H1 (cell line): Measurements from ENCODE around the gene RAD51B. TPM values are rescaled to one million over a fixed set of nuclear protein-coding genes. Genes with fewer than 3 reads are reported as not detected.

Experiments used
- CTCF ChIA-PET: fragments of 300-600 bp; sonication (Branson Sonifier 250); formaldehyde crosslinking; loops from one replicate; lab custom pipeline; 2021; ENCODE audit not compliant: partially characterized antibody; lab: Charles Lee
- POLR2A ChIA-PET: fragments of 300-600 bp; sonication (Branson Sonifier 250); formaldehyde crosslinking; loops from one replicate; lab custom pipeline; 2021; ENCODE audit warnings: inconsistent platforms; ENCODE audit not compliant: partially characterized antibody; lab: Charles Lee
- DNase-seq, 2 experiments: peaks; one replicate each; pipeline versions ENCODE4 v3.0.0 to v3.0.0-alpha.2; 2010 to 2022; ENCODE audit warnings: low spot score in 2 of 2, low read depth in 1 of 2, mixed read lengths in 1 of 2
- FAIRE-seq: peaks from 2 replicates; lab custom pipeline; 2011; peaks lifted over from hg19 to GRCh38; lab: Jason Lieb, UNC
- H2AFZ ChIP-seq: 2 replicates; pipeline ENCODE4 v1.8.1; 2012; ENCODE audit warnings: low read length, inconsistent platforms
- H2AK5ac ChIP-seq: 2 replicates; pipeline ENCODE4 v1.6.1; 2013; ENCODE audit warnings: low read depth, low read length
- H2BK120ac ChIP-seq: replicated peaks from 2 replicates; pipeline ENCODE3; 2013; ENCODE audit warnings: low read depth, low read length, inconsistent platforms
- H2BK12ac ChIP-seq: 2 replicates; pipeline ENCODE4 v1.6.1; 2013; ENCODE audit warnings: low read depth, low read length
- H2BK15ac ChIP-seq: 2 replicates; pipeline ENCODE4 v1.6.1; 2013; ENCODE audit warnings: low read length
- H2BK20ac ChIP-seq: 2 replicates; pipeline ENCODE4 v1.6.1; 2013; ENCODE audit warnings: low read length
- H2BK5ac ChIP-seq: 2 replicates; pipeline ENCODE4 v1.6.1; 2013; ENCODE audit warnings: low read depth, low read length
- H3K14ac ChIP-seq: 2 replicates; pipeline ENCODE4 v1.6.1; 2013; ENCODE audit warnings: inconsistent platforms; ENCODE audit not compliant: insufficient read length
- H3K18ac ChIP-seq: 2 replicates; pipeline ENCODE4 v1.6.1; 2013; ENCODE audit warnings: low read length; ENCODE audit errors: extremely low read depth
- H3K23ac ChIP-seq: 2 replicates; pipeline ENCODE4 v1.6.1; 2013; ENCODE audit warnings: inconsistent platforms; ENCODE audit not compliant: insufficient read length
- H3K23me2 ChIP-seq: 2 replicates; pipeline ENCODE4 v1.6.1; 2013; ENCODE audit warnings: low read depth, low read length
- H3K27ac ChIP-seq: 2 replicates; pipeline ENCODE4 v1.6.1; 2011; ENCODE audit warnings: low read depth, low read length, inconsistent platforms
- H3K27me3 ChIP-seq, 4 experiments: replicated peaks in 1 of 4; 1 replicate in 1 of 4; 2 replicates in 3 of 4; pipeline versions ENCODE4 v1.6.1 to v1.8.1; 2011 to 2013; ENCODE audit warnings: low read length in 3 of 4, mild to moderate bottlenecking in 3 of 4, inconsistent platforms in 2 of 4, mixed read lengths in 2 of 4, moderate library complexity in 1 of 4; ENCODE audit not compliant: control insufficient read depth in 3 of 4, insufficient read depth in 3 of 4; ENCODE audit errors: extremely low read depth in 1 of 4
- H3K36me3 ChIP-seq, 4 experiments: 2 replicates each; pipeline versions ENCODE4 v1.6.1 to v1.8.1; 2011 to 2013; ENCODE audit warnings: mild to moderate bottlenecking in 4 of 4, low read length in 3 of 4, moderate library complexity in 2 of 4, control low read depth in 1 of 4, inconsistent platforms in 1 of 4; ENCODE audit not compliant: insufficient read depth in 4 of 4, control insufficient read depth in 2 of 4
- H3K4ac ChIP-seq: replicated peaks from 2 replicates; pipeline ENCODE3; 2013; ENCODE audit warnings: low read length, low read depth, mixed read lengths, inconsistent platforms; ENCODE audit not compliant: insufficient read length
- H3K4me1 ChIP-seq, 4 experiments: replicated peaks in 1 of 4; 1 replicate in 1 of 4; 2 replicates in 3 of 4; pipeline versions ENCODE4 v1.6.1 to v1.8.1; 2011 to 2013; ENCODE audit warnings: low read length in 3 of 4, inconsistent platforms in 2 of 4, mixed read lengths in 1 of 4; ENCODE audit not compliant: insufficient read depth in 4 of 4, control insufficient read depth in 3 of 4
- H3K4me2 ChIP-seq, 2 experiments: 2 replicates each; pipeline versions ENCODE4 v1.6.1 to v1.8.1; 2011 to 2013; ENCODE audit warnings: low read depth in 2 of 2, low read length in 2 of 2, control low read depth in 1 of 2, inconsistent platforms in 1 of 2, mild to moderate bottlenecking in 1 of 2; ENCODE audit not compliant: insufficient read depth in 1 of 2
- H3K4me3 ChIP-seq, 4 experiments: fragments of 200-600, 300-600 bp in 1 of 4; sonication (generic), shearing (Covaris generic), sonication (Bioruptor Twin) in 1 of 4; 2 replicates each; pipeline versions ENCODE4 v1.5.1 to v1.8.1; 2011 to 2016; ENCODE audit warnings: low read length in 4 of 4, low read depth in 3 of 4, control low read depth in 2 of 4, inconsistent platforms in 2 of 4, mild to moderate bottlenecking in 2 of 4, mixed read lengths in 1 of 4, moderate library complexity in 1 of 4; ENCODE audit not compliant: insufficient read depth in 2 of 4; ENCODE audit errors: extremely low read depth in 1 of 4
- H3K56ac ChIP-seq: replicated peaks from 2 replicates; pipeline ENCODE3; 2013; ENCODE audit warnings: low read depth, mild to moderate bottlenecking, mixed read lengths, low read length, inconsistent platforms; ENCODE audit not compliant: insufficient read length
- H3K79me1 ChIP-seq: 2 replicates; pipeline ENCODE4 v1.6.1; 2013; ENCODE audit warnings: low read depth, low read length, control low read depth
- H3K79me2 ChIP-seq, 2 experiments: 2 replicates each; pipeline versions ENCODE4 v1.6.1 to v1.8.1; 2012 to 2013; ENCODE audit warnings: low read length in 2 of 2, mild to moderate bottlenecking in 2 of 2, inconsistent platforms in 1 of 2; ENCODE audit not compliant: insufficient read depth in 2 of 2, control insufficient read depth in 1 of 2
- H3K9ac ChIP-seq, 4 experiments: replicated peaks in 1 of 4; 1 replicate in 1 of 4; 2 replicates in 3 of 4; pipeline versions ENCODE4 v1.6.1 to v1.8.1; 2011 to 2013; ENCODE audit warnings: low read depth in 3 of 4, low read length in 3 of 4, control low read depth in 2 of 4, mild to moderate bottlenecking in 2 of 4, moderate library complexity in 2 of 4, inconsistent platforms in 1 of 4; ENCODE audit errors: extremely low read depth in 1 of 4
- H3K9me3 ChIP-seq, 2 experiments: 2 replicates each; pipeline versions ENCODE4 v1.6.1 to v1.8.1; 2012 to 2013; ENCODE audit warnings: mild to moderate bottlenecking in 2 of 2, moderate library complexity in 2 of 2, control low read depth in 1 of 2, inconsistent platforms in 1 of 2, low read depth in 1 of 2, low read length in 1 of 2, mixed read lengths in 1 of 2; ENCODE audit not compliant: insufficient read depth in 2 of 2
- H4K20me1 ChIP-seq, 2 experiments: replicated peaks in 1 of 2; 2 replicates each; pipeline versions ENCODE3 to v1.8.1; 2011 to 2013; ENCODE audit warnings: inconsistent platforms in 2 of 2, low read length in 2 of 2, mild to moderate bottlenecking in 1 of 2; ENCODE audit not compliant: insufficient read depth in 2 of 2, control insufficient read depth in 1 of 2
- H4K5ac ChIP-seq: 2 replicates; pipeline ENCODE4 v1.6.1; 2013; ENCODE audit warnings: low read length, low read depth, mixed read lengths, inconsistent platforms; ENCODE audit not compliant: insufficient read length
- H4K8ac ChIP-seq: 2 replicates; pipeline ENCODE4 v1.8.0; 2013; ENCODE audit warnings: mild to moderate bottlenecking, moderate library complexity, low read length, inconsistent platforms; ENCODE audit not compliant: insufficient read depth; ENCODE audit errors: extremely low read depth
- H4K91ac ChIP-seq: replicated peaks from 2 replicates; pipeline ENCODE3; 2013; ENCODE audit warnings: low read length, mixed read lengths, inconsistent platforms; ENCODE audit not compliant: insufficient read length
- CTCF ChIP-seq, 3 experiments: IDR thresholded peaks; 1 replicate in 2 of 3; 2 replicates in 1 of 3; pipeline versions ENCODE4 v1.5.1 to v1.6.1; 2011; ENCODE audit warnings: low read length in 3 of 3, mild to moderate bottlenecking in 3 of 3, inconsistent platforms in 2 of 3, low read depth in 1 of 3, moderate library complexity in 1 of 3; ENCODE audit not compliant: insufficient read depth in 1 of 3; ENCODE audit errors: control extremely low read depth in 1 of 3
- JUND ChIP-seq: IDR thresholded peaks from 2 replicates; pipeline ENCODE4 v1.6.1; 2011; ENCODE audit warnings: mild to moderate bottlenecking, improper control_type of control experiment, low read length
- ZNF274 ChIP-seq: IDR thresholded peaks from 2 replicates; pipeline ENCODE4 v1.7.0; 2012; ENCODE audit warnings: low read length, borderline replicate concordance; ENCODE audit errors: extremely low read depth
- WGBS, 2 experiments: shearing (Covaris generic) in 1 of 2; methylation state at CpG; one replicate each; pipeline versions ENCODE4 v1.1.6 to v1.1.7; 2013 to 2015; ENCODE audit warnings: low lambda C conversion rate in 2 of 2, mixed read lengths in 2 of 2, inconsistent platforms in 1 of 2, low coverage in 1 of 2, missing lambda C conversion rate in 1 of 2; ENCODE audit not compliant: insufficient replicate concordance in 2 of 2, insufficient coverage in 1 of 2, insufficient read length in 1 of 2; ENCODE audit errors: extremely low coverage in 1 of 2, missing lambda C conversion rate in 1 of 2; 5-methylcytosine and 5-hydroxymethylcytosine counted together
- polyA plus RNA-seq, 7 experiments: library from polyadenylated mRNA; depleted of rRNA in 3 of 7; stranded (reverse) in 5 of 7; unstranded in 2 of 7; fragments of >200 nt in 5 of 7; fragments of 200-250 nt in 2 of 7; gene quantifications; 1 replicate in 5 of 7; 2 replicates in 1 of 7; 4 replicates in 1 of 7; pipeline versions ENCODE4 v1.2.1 to v1.2.3, GENCODE V29; 2011 to 2013; ENCODE audit warnings: missing spikeins in 2 of 7, mixed read lengths in 2 of 7
- total RNA-seq: library from RNA; stranded (reverse); fragmentation: NEBNext Ultra II Directional; extraction: Animal tissue kit (Norgen Biotek cat#: 25700); gene quantifications from 2 replicates; pipeline ENCODE4 v1.2.1, GENCODE V29; 2021

Gene RAD51B
- total and polyA plus RNA-seq, 2 of the 8 experiments (the other 6 are each of a cell fraction or from before 2014, with no cell fraction given): 3.9 to 14.9 TPM

GRCh38 chr14:67952381-67952780 is 132.8 kb downstream of the RAD51B start:
- 92% methylated on average over 2 of the region's 2 CpGs; no CpG with 5 or more reads in 1 of the 2 experiments for WGBS, 2 experiments
- H3K9me3 ChIP-seq: peaks cover 0 to 8% of the 10 kb centered on the region in 2 experiments; a peak in 2 of 4 replicates
- H3K4me3 ChIP-seq: no peak overlapping the region
- CTCF ChIA-PET: interaction anchor here (0.6 to 1.9 kb wide), 4 partner anchors 9 to 290 kb away, joined by 3 to 9 read pairs (median 4); no protein-coding TSS in a partner anchor
- H3K27me3 ChIP-seq: no peaks in the 10 kb centered on the region
- H3K79me1 ChIP-seq: no peaks in the 10 kb centered on the region
- no peak overlapping the region for H4K8ac ChIP-seq
- no peaks in the 10 kb centered on the region for H3K4me1 ChIP-seq
- H4K5ac ChIP-seq: no peak overlapping the region
- H3K18ac ChIP-seq: no peak overlapping the region
- no peak overlapping the region for H2BK15ac ChIP-seq
- no peak overlapping the region for H2BK20ac ChIP-seq
- no peaks in the 10 kb centered on the region; a peak in 2 of 8 replicates for H3K36me3 ChIP-seq
- H3K23ac ChIP-seq: no peak overlapping the region
- no peak overlapping the region for H3K56ac ChIP-seq
- no peak for TF ChIP-seq ZNF274
- TF ChIP-seq JUND: no peak
- no peak for TF ChIP-seq CTCF (IDR thresholded peaks at IDR 0.05; ENCODE audit: control extremely low read depth in 1 of 3, insufficient read depth in 1 of 3, low read depth in 1 of 3, low read length in 3 of 3)
- TF ChIP-seq, all 59 proteins: peak for 0
- H2AFZ ChIP-seq: no peak overlapping the region
- H2BK12ac ChIP-seq: no peak overlapping the region
- FAIRE-seq: no peak
- no peaks in the 10 kb centered on the region for H3K79me2 ChIP-seq
- no peaks in the 10 kb centered on the region for H4K20me1 ChIP-seq
- H3K27ac ChIP-seq: no peak overlapping the region
- H2BK5ac ChIP-seq: no peak overlapping the region
- no peak overlapping the region for H2BK120ac ChIP-seq
- H3K4me2 ChIP-seq: no peak overlapping the region
- POLR2A ChIA-PET: no interaction called here
- H3K4ac ChIP-seq: no peak overlapping the region
- H3K14ac ChIP-seq: no peak overlapping the region
- no peak overlapping the region for H4K91ac ChIP-seq
- DNase-seq: no peak
- H2AK5ac ChIP-seq: no peak overlapping the region
- H3K9ac ChIP-seq: no peak overlapping the region
- H3K23me2 ChIP-seq: no peaks in the 10 kb centered on the region
